GM21576 (cell line): ENCODE measurements around the gene CRYBG1.
"Not testable (repeated sequence)": the region's sequence is repeated elsewhere in the genome, so short reads cannot be mapped to it uniquely, and the experiment has no call there.

Source experiments
- ATAC-seq: cut with Tn5 transposase; IDR thresholded peaks from one replicate; pipeline ENCODE4 v1.9.1; 2021; ENCODE audit warnings: mild to moderate bottlenecking, moderate library complexity; ENCODE audit not compliant: unreplicated experiment

Gene CRYBG1

GRCh38 chr6:106372838-106373501 is 12.5 kb downstream of the CRYBG1 start:
- no peak for ATAC-seq

DNA sequence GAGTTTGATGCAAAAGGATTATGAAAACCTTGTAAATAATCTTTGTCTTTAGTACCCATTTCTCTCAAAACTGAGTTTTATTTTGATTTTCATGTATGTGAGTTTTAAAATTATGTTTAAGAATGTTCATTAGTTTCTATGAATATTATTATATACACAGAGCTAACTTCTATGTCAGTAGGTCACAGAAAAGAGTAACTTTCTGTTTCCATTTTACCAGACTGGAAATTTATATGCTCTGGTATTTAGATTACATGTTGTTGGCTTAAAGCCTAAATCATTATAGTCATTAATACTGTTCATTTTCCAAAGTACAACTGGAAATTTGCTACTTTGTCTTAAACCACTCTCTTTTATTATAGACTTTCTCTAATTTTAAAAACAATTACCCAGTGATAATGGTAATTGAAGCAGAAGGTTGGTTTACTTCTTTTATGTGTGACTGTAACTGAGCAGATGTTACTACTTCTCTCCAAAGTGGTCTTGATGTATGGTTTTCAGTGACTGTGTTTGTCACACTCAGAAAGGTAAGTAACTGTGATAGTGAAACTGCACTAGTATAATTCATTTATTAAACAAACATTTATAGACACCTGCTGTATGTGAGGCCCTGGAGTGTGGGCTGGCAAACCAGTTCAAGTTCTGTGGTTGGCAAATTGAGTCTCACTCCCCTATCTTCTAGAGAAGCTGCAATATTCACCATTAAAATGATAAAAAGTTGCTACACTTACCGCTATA is 13.2 kb downstream of the CRYBG1 start:
- no peak for ATAC-seq

DNA sequence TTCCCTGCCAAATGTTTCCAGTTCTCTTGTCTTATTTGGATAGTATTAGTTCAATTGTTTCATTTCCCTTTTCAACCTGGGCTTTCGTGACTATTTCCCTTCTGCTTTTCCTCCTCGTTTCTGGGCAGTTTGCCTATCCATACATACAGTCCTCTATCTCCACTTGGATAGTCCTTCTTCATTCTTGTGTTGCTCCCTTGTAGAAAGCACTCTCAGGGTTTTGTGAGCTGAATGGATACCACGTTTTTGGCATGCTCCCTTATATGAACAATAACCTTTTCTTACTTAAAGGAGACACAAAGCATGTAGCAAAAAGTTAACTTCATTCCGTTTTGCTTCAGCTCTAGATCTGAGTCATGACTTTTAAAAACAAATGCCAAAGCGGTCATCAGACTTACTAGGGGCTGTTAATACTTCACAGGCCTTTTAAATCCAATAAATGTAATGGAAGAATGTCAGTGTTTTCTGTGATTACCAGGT is 16.6 kb downstream of the CRYBG1 start:
- no peak for ATAC-seq

- no peak for ATAC-seq
Measured at GRCh38 chr6:106379951-106380350, 19.4 kb downstream of the CRYBG1 start.

GRCh38 chr6:106380407-106380806 is 19.9 kb downstream of the CRYBG1 start:
- no peak for ATAC-seq

DNA sequence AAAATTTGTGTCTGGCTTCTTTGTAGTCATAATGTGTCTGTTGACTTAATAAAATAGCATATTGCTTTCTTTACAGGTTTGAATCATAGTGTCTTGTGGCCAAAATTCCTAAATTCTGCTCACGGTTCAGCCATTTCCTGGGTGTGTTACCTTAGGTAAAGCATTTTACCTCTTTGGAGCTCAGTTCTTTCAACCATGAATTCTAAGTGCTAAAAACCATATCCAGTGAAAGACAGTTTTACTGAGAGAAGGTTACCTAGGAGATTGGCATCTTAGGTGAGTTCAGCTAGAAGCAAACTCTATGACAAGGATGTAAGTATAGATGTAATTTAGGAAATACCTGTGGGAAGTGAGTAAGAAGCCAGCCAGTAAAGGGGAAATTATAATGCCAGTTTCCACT is 20.7 kb downstream of the CRYBG1 start:
- ATAC-seq = no peak

GRCh38 chr6:106381881-106382280 is 21.4 kb downstream of the CRYBG1 start:
- ATAC-seq = no peak

DNA sequence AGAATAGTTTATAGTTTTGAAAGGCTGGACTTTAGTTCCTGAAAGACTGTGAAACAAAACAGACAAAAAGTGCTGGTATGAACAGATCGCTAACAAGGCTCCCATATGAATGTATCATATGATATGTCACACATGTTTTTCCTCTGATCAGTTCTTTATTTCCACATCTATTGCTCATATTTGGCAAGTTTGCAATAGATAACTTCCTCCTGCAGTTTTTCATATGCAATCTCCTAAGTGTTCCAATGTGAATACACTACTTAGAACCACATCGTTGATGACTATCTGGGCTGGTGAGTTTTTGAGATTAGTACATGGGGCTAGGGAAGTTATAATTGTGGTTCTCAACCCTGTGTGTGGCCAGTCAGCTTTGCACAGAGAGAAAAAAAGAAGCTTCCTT is 23.1 kb downstream of the CRYBG1 start:
- ATAC-seq = no peak

- ATAC-seq = no peak
Measured at GRCh38 chr6:106385530-106385929, 25.0 kb downstream of the CRYBG1 start.

DNA sequence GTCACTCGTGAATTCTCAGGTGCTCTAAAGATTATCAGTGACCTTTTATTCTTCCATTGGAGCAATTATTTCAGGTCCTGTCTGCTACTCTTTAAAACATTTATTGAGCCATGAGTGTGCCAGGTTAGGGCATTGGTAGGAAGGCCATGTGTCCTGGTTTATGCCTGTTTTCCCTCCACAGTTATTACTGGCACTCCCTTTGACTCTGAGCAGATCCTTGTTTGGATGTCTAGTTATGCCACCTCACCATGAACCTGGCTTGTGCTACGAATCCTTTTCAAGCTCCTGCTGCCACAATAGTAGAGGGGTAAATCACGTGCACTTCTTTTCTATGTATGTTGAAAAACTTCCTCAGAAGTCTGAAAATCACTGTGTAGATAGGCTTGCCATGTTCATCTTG is 27.4 kb downstream of the CRYBG1 start:
- ATAC-seq = no peak

- no peak for ATAC-seq
Measured at GRCh38 chr6:106390088-106390487, 29.6 kb downstream of the CRYBG1 start.

- no peak for ATAC-seq
Measured at GRCh38 chr6:106396426-106397220, 36.1 kb downstream of the CRYBG1 start.

DNA sequence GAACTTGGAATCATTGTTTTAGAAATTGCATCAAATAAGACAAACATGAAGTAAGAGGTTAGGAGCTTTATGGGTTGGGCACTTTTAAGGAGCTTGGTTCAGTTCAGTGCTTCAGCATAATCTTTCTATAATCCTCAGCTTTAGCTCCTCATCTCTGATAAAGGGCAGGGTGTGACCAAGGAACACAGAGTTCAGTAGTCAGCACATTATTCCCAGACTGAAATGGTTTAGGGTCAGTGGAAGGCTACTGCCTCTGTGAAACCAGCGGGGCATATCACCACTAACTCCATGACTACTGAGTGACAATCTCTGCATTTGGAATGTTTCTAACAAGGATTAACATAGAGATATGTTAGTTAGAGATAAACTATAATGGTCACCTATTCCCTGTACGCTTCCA is 36.9 kb downstream of the CRYBG1 start:
- ATAC-seq = no peak

GRCh38 chr6:106398621-106399020 is 38.1 kb downstream of the CRYBG1 start:
- no peak for ATAC-seq

DNA sequence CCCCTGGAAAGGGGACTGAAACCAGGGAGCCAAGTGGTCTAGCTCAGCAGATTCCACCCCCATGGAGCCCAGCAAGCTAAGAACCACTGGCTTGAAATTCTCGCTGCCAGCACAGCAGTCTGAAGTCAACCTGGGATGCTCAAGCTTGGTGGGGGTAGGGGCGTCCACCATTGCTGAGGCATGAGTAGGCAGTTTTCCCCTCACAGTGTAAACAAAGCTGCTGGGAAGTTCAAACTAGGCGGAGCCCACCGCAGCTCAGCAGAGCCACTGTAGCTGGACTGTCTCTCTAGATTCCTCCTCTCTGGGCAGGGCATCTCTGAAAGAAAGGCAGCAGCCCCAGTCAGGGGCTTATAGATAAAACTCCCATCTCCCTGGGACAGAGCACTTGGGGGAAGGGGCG is 44.5 kb downstream of the CRYBG1 start:
- not testable (repeated sequence) for ATAC-seq

DNA sequence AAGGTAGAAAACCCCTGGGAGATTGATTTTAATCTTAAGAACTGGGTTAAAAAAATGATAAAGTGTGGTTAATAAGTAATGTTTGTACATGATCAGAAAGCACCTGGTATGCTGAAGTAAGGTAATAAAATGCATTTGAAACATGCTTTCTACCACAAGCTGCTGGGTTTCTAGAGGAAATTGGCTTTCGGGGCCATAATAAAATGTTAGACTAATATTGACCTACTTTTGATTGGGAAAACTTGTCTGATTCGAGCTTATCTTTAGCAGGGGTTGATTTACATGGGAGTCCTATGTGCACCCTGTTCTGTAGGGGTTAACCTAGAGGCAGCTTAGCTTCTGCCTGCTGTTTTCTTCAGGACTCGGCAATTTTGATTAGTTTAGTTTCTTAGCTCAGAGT is 50.5 kb downstream of the CRYBG1 start:
- no peak for ATAC-seq

DNA sequence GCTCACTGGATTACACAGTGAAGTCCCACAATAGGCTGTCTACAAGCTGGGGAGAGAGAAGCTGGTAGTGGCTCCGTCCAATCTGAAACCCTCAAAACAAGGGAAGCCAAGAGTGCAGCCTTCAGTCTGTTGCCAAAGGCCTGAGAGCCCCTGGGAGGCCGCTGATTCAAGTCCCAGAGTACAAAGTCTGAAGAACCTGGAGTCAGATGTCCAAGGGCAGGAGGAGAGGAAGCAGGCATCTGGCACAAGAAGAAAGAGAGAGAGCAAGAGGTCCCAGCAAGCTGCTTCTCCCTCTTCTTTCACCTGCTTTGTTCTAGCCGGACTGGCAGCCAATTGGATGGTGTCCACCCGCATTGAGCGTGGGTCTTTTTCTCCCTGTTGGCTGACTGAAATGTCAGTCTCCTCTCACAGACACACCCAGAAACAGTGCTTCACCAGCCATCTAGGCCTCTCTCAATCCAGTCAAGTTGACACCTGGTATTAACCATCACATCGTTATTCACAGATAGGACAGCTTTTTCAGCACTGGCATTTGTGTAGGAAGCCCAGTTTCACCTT is 51.2 kb downstream of the CRYBG1 start:
- ATAC-seq = no peak

DNA sequence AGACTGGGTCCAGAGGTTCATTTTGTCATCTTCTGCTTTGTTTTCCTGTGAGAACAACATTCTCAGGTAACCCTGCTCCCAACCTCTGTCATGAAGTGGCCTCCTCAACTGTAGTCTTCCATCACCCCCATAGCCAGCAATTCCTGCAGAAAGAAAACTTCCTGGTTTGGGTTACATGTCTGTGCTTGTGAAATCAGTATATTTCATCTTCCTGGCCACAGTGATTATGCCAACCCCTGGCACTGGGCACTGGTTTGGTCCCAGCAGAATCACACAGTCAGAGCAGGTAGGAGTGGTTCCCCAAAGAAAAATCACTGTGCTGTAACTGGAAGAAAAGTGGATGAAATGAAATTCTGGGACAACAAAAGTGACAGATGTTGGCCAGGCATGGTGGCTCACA is 52.5 kb downstream of the CRYBG1 start:
- ATAC-seq = no peak

- no peak for ATAC-seq
Measured at GRCh38 chr6:106413722-106414121, 53.2 kb downstream of the CRYBG1 start.

GRCh38 chr6:106415921-106416320 is 55.4 kb downstream of the CRYBG1 start:
- ATAC-seq = no peak

DNA sequence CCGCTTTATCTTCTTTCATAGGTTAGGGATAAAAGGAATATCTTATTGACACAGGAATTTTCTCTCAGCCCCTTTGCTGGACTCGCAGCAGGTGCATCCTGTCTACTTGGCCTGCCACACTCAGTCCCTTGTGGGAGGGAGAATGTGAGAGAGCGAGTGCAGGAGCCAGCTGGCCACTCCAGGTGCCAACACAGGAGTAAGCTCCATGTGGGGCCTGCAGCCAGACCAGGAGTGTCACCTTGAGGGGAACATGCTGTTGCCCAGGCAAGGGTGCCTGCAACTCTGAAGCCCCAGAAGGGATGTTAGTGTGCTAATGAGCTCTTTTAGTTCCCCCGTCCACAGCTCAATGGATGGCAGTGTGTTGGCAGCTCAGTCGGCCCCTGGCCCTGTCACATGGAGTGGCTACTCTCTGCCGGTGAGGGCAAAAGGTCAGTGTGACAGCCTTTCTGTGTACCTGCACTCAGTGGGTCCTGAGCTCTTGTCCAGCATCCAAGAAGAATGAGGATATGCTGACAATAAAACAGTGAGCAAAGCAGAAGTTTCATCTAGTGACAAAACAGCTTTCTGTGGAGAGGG is 57.1 kb downstream of the CRYBG1 start:
- no peak for ATAC-seq
